GM10847 (cell line): ENCODE data around the gene CRAT.

Experiments
- POLR2A ChIP-seq: IDR thresholded peaks from 2 replicates; pipeline ENCODE4 v1.6.1; 2011; ENCODE audit not compliant: insufficient read length; ENCODE audit errors: extremely low read depth

CRAT gene

DNA sequence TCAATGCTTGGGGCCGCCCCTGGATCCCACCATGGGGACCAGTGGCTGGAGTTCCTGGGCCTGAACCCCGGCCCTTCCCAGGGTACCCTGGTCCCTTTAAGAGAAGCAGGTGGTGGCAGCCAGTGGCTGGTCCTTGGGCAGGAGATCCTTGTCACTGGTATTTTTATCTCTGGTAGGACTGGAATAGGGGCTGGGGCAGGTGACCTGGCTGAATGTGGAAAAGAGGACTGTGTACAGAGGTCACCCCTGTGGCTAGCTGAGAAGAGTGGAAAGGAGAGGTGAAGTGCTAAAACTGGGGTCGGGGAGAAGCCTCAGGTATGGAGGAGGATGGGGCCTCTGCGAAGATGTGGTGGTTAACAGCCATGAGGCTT, 7.0 kb downstream of the CRAT start:
- TF ChIP-seq POLR2A: no peak

DNA sequence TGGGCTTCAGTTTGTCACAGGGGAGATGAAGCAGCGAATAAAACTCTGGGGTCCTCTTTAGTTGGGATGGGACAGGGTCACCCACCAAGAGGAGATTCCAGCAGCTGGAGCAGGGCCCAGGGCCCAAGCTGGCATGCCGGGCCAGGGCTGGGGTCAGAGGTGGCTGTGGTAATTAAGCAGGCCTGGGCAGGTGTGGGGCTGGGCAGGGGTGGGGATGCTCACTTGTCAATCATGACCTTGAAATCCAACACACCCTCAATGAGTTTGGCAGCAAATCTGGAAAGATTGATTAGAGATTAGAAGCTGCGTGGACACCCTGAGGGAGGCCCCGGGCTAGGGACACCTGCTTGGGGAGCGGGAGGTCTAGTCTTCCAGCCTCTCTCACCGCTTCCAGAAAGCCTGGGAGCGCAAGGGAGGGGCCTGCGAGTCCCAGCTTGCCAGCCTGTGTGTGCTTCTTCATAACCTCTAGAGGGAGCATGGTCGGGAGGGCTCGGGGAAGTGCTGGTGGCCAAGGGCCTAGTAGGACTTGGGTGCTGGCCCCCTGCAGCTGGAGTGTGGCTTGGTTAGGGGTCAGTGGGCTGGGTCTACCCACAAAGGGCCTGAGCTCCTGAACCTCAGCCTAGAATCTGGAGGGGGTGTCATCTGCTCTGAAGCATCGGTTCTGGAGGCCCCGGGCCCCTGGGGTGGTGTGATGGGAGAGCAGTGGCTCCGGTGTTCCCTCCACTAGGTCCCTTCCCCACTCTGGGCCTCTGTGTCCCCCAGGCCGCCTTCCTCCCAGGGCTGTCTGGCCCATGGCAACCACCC, 7.6 kb downstream of the CRAT start:
- TF ChIP-seq POLR2A: no peak

DNA sequence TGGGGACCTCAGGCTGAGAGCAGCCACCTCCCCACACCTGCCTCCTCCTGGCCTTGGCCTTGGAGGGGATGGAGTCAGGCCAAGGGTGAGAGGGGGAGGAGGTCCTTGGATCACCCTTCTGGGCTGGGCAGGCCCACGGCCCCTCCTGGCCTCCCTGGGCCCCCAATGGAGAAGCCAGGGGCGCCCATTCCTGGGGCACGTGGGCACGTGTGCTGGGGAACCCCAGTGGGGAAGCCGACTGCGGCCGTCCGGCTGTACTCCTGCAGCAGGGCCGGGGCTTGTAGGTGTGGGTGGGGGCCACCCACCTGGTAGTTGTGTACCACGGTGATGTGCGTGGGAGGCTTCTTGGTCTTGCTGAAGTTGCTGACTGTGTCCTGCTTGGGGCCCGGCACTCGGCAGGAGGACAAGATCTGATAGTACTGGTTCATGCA, 8.5 kb downstream of the CRAT start:
- TF ChIP-seq POLR2A: no peak

DNA sequence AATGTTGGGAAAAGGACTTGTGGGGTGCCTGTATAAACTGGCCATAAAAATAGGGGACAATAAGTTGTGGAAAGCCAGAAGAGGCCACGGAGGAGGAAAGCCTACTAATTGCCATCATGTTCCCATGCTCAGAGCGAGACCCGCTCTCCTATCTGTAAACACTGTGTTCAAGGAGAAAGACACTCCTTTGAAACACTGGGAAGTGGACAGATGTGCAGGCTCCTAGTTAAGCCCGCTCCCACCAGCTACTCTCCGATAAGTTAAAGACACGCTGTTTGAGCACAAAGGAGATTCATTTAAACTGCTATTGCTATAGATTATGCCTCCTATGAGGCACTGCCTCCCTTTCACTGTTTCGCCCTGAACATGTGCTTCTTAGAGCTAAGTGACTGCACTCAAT, 9.3 kb downstream of the CRAT start:
- no peak for TF ChIP-seq POLR2A

DNA sequence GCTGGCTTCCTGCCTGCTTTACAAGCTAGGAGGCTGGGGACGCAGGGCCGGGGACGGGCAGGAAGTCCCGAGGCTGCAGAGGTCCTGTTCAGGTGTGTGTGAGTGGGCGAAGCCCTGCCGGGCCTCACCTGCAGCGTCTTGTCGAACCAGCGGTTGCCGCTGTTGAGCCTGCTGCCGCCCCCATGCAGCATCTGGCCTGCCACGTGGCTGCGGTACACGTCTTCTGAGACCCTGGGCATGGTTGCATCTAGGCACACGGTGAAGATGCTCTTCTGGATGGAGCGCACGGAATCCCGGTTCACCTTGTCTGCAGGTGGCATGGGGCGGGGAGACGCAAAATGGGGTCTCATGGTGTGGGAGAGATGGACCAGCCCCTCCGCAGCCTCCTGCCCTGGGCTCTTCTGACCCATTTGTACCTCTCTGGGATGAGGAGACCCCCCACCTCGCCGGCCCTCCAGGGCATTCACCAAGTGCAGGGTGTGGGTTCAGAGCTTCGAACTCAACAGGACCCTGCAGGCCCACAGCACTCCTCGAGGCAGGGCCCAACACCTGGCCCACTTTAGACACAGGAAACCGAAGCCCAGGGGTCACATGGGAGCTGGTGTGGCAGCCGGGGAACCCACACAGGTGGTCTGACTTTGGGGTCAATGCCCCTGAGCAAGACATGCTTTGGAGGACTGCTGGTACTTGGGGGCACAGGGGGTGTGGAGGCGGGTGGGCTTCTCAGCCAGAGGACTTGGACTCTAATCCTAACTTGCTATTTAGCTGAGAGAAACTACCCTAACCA, 10.0 kb downstream of the CRAT start:
- no peak for TF ChIP-seq POLR2A

DNA sequence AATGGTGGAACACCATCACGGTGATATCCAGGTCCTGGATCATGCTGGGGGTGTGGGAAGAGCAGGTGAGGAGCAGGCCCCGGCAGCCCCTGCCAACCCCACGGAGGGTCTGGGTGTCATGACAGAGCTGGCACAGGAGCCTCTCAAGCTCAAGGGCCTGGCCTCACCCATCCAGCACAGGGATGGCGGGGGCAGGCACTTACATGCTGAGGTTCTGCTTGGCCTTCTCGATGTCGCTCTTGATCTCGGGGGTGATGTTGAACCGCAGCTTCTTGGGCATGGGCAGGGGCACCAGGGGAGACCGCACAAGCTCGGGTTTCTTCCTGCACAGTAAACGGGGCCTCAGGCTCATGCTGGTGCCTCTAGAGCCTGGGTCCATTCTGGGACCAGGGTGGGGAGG, 12.3 kb downstream of the CRAT start:
- TF ChIP-seq POLR2A: no peak

DNA sequence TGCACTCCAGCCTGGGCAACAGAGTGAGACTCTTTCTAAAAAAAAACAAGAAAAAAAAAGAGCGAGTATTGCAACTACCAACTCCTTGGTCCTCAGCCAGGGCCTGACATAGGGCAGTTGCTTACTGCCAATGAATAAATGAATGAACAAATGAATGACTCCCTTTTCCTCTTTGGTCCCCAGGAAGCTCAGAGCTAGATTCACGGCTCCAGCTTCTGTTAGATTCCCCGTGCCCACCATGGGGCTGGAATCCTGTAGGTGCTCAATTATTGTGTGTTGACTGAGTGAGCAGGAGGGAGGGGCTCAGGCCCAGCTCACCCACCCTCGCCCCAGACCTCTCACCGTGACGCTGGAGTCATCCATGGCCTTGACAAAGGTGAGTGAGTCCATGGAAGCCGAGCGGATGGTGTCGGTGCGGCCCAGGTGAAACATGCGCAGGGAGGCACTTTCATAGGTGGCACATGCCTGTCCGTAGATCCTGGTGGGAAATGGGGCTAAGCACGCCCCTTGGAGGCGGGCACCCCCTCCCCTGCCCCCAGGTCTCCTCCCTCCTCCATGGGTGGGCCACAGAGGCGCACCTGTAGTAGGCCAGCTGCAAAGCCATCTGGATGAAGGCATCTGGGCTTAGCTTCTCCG, 12.8 kb downstream of the CRAT start:
- no peak for TF ChIP-seq POLR2A

DNA sequence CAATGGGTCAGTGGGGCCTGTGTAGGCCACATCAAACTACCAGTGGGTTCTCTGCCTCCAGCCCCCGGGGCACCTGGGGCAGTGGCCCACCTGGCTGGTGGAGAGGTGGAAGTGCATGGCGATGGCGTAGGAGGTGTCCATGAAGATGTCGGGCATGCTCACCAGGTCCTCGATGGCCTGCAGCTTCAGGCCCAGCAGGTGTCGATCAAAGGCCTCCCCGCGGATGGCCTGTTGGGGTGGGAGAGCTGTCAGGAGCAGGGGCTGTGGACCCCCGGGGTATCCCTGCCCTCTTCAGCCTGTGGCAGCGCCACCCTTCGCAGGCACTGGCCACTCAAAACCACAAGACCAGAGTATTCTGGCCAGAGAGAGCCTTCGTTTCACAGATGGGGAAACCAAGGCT, 14.7 kb downstream of the CRAT start:
- no peak for TF ChIP-seq POLR2A

DNA sequence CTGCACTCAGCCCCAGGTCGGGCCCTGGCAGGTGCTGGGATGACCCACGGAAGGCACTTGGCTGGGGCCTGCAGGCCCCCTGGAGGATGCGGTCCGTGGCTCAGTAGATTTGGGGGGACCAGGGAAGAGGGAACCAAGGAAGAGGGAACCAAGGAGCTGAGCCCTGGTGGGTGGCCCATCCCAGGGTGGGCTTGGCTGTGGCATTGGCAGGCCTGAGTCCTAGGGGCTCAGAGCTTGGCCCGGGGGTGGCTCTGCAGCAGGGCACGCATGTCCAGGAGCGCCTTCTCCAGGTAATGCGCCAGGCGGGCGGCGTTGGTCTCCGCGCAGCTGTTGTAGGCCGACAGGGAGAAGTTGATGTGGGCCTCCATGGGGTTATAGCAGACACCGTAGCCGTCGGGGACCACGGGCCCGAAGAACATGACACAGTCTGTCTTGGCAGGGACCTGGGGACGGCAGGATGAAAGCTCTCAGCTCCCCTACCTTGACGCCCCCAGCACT, 15.4 kb downstream of the CRAT start:
- no peak for TF ChIP-seq POLR2A

DNA sequence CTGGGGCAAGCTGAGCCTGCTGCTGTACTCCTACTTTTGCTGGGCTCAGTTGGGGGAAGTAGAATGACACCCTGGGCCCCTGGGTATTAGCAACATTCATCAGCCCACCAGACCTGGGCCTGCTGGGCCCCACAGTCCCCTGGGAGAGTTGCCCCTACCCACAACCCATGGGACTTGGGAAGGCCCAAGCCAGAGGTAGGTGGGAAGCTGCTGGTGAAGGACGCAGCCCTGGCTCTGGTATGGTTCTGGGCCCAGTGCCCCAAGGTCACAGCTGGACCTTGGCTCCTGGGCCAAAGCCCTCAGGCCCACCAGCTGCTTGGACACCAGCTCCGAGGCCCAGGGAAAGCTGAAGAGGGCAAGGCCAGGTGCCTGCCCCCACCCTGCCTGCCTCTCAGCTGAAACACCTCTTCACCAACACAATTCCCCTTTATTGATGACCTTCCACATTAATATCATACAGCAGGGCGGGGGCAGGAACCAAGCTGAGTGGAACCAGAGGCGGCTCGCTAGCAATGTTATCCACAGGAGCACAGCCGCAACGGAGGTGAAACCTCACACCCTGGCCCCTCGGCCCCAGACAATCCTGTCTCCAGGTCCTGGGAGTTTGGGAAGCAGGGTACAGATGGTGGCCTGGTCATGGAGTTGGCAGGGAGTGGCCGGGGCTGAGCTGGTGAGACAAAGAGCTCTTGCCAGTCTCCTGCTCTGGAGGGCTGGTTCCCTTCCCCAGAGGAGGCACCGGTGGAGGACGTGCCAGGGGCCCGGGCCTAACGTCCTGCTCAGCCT, 16.0 kb downstream of the CRAT start:
- no peak for TF ChIP-seq POLR2A

DNA sequence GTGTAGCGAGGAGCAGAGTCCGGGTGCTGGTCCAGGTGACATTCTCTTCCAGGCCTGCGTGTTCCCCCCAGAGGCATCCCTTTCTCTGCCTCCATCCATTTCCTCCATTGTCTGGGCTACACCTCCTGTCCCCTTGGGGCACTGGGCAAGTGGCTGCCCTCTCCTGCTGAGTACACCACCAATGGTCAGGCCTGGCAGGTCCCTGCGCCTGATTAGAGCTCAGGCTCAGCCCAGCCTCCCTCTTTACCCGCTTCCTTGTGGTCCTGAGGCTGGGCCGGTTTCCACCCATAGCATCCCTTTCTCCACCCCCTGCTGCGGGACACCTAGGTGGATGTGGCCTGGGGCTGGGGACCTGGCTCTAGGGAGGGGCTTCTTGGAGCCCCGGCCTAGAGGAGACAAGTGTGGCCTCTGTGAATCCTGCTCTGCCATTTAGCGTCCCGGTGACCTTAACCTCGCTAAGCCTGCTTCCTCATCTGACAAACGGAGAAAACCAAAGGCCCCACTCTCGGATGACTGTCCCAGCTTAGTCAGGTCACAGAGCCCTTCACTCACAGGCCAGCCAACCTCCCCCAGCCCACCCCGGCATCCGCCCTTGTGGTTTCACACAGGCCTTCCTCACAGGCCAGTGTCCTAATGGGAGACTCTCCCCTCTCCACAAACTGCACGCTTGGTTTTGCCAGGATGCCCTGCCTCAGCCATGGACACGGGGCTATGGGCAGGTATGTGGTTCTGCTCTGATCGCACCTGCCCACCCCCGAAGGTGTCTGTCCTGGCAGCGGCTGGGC, 16.8 kb downstream of the CRAT start:
- no peak for TF ChIP-seq POLR2A

DNA sequence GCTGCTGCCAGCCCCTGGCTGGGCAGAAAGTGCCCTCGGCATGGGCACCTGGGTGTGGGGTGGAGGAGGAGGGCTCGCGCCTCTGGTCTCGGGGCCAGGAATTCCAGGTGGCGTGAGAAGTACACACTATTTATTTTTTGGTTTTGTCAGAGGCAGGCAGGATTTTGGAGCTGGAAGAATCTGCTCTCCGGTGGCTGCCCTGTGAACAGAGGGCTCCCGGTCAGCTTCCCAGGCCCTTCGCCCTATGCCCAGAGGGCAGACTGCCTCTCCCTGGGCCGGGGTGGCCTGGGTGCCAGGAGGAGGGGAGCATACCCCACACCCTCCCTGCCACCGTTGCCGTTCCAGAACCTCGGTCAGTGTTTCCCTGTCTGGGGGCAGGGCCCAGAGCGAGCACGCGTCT, 21.3 kb downstream of the CRAT start:
- TF ChIP-seq POLR2A: no peak

DNA sequence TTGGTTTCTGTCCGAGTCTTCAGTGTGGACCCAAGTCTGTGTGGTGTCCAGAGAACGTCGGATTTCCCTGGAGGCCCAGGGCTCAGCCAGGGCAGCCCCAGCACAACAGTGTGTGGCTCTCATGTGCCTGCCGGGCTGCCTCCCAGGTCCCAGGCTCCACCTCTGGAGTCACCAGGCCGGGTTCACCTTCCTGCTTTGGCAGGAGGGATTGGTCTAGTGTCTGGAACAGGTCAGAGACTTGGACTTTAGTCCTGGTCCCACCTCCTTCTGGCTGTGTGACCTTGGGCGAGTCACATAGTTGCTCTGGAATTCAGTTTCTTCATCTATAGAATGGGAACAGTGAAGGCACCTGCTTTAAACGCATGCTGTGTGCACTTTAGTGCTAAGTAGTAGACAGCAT, 26.5 kb downstream of the CRAT start:
- no peak for TF ChIP-seq POLR2A

DNA sequence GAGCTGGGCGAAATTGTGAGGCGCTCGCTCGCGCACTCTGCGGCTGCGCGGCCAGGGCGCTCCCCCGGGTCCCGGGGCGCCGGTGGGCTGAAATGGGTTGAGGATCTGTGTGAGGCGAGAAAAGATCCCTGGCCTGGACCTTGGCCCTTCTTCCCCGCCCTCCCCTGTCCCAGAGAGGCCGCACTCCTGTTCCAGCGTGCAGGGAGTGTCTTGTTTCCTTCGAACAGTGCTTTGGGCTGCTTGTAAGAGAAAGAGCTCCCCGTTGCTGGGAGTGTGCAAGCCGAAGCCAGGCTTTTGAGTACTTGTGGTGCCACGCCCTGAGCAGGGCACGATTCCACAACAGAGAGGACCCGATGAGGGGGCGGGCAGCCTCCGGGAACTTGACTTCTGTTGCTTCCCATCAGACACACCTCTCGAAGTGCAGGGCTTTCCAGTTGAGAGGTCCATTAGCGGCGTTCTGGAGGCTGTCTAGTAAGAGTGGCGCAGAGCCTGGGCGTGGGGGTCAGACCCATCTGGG, 29.1 kb downstream of the CRAT start:
- no peak for TF ChIP-seq POLR2A
